Muscle of arm (tissue), 12 donors: Measurements from ENCODE around the gene ABHD12. TPM values are rescaled to one million over a fixed set of nuclear protein-coding genes. Genes with fewer than 3 reads are reported as not detected.
"Not testable (repeated sequence)": the region's sequence is repeated elsewhere in the genome, so short reads cannot be mapped to it uniquely, and the experiment has no call there.

ENCODE experiments used
- DNase-seq: peaks from one replicate; pipeline ENCODE4 v3.0.0-alpha.2; 2013
- polyA plus RNA-seq, 12 donors: library from polyadenylated mRNA; unstranded; fragments of 120-200 nt; gene quantifications; one replicate each; pipeline ENCODE4 v1.2.1, GENCODE V29; 2013; ENCODE audit not compliant: insufficient read length in 12 of 12

Gene ABHD12
- polyA plus RNA-seq, 12 donors: 10.1 to 25.2 (median 16.8) TPM; not detected in 1

DNA sequence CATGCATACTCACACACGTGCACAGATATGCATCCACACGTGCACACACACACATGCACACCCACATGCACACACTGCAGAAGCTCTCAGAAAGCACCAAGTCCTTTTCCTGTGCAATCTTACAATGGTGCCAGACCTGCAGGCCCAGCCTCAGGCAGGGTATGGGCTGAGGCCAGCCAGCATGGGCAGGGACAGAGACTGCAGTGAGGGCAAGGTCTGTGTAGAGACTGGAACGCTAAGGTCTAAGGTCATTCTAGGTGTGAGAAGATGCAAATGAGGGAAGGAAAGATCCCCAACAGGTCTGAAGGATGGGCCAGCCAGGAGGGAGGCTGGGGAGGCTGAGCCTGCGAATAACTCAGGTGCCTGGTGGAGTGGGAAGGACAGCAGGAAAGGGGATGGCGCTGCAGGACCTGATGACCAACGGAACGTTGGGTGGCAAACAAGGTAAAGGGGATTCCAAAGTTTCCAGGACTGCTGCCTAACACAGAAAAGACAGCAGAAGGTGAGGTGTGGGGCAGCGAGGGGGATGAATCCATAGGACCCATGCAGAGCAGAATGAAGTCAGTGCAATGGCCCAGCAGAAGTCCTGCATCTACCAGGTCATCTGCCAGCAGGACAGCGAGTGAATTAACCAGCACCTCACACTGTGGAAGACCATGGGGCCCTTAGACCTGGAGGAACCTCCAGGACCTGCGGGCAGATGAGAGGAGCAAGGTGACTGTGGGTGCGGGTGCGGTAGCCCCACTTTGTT lies 67.0 kb downstream of the ABHD12 start:
- no peak for DNase-seq

DNA sequence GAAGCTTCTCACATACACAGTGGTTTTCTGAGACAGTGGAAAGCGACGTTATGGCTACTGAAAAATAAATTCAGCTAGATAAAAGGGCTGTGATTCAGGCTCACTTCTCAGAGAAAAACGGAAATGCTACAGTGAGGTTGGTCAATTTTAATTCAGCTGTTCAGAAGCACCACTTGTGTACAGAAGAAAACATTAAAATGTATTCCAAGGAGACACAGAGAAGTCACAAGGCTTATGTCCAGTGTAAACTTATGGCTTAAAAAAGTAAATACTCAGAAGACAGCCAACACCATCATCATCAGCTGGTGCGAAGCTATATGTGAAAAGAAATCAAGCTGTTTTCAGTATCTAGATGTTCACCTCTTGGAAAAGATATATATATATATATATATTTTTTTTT lies 68.6 kb downstream of the ABHD12 start:
- no peak for DNase-seq

DNA sequence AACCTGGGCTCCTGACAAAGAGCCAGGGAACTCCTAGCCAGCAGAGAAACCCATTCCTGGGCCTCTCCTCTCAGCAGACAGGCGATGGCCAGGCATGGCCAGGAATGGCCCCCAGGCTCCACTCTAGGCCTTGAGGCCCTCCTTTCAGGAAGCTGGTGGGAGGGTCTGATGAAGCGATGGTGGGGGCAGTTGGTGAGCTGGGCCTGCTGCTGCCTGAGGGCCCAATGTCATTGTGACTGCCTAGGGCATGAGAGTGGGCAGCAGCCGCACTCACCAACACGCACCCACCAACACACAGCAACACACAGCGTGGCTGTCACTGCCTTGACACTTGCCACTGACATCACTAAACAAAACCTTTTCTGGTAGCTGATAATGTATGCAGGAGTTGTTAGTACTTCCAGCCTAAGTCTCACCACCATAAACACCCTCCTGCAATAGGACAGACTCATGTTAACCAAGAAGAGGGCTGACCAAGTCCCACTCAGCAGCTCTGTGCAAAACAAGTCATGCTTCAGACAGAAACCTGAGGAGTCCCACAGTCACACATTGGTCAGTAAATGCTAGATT lies 69.3 kb downstream of the ABHD12 start:
- no peak for DNase-seq

DNA sequence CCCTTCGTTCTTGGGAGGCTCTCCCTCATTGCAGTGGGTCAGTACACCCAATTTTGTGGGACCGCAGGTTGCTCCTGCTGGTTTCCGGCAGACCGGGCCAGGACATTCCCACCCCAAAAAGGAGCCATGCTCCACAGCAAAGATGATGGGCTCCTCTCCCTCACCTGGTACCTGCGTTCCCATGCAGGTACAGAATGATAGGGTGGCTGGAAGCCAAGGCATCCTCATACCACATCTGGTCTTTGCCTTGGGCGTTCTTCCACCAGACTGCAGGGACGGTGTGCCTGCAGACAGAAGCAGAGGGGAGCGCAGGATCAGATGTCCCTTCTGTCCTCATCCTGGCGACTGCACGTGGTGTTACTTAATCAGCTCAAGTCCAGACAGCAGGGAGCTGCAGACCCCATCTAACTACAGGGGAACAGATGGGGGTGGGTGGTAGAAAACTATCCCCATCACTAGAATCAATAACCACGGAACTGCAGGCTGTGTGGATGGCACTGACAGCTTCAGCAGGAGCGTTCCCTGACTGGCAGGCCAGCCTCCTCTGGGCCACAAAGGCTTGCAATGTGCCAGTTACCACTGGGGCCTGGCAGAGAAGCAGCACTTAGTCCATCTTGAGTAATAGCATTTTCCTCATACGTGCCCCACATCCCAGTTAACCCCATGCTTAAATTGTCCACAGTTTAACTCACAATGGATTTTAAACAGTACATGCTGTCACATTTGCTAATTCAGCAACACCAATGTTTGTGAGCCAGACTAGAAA lies 70.4 kb downstream of the ABHD12 start:
- DNase-seq: no peak

DNA sequence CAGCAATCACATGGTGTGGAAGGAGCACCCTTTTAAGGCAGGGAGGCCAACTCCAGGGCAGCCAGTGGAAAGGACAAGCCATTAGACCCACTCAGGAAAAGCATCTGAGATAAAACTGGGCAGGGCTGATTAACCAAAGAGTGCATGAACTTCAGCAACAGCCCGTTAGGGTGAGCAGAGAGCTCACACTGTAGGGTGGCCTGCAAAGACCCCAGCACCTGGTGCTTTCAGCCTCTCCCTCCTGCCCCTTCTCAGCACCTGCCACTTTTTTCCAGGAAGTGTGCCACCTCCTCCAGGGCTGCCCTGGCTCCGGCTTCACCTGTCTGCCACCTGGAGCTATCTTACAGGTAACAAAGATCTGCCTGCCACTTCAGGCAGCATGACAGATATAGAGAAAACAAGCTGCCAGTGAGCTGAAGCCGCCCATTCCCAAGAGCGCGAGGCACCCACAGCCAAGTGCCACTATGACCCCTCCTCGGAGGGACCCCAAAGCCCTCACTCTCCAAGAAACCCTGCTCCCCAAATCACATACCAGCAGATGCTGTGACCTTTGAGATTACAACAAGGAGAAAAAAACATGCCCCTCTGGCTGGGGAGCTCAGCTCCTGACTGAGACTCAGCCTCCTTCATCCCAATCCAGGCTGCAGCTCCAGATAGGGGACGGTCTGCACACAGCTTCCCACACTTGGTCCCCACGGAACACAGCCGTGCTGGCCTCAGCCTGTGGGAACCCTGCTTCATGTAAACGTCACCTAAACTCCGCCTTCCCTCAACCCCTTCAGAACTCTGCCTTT lies 71.2 kb downstream of the ABHD12 start:
- DNase-seq: no peak

DNA sequence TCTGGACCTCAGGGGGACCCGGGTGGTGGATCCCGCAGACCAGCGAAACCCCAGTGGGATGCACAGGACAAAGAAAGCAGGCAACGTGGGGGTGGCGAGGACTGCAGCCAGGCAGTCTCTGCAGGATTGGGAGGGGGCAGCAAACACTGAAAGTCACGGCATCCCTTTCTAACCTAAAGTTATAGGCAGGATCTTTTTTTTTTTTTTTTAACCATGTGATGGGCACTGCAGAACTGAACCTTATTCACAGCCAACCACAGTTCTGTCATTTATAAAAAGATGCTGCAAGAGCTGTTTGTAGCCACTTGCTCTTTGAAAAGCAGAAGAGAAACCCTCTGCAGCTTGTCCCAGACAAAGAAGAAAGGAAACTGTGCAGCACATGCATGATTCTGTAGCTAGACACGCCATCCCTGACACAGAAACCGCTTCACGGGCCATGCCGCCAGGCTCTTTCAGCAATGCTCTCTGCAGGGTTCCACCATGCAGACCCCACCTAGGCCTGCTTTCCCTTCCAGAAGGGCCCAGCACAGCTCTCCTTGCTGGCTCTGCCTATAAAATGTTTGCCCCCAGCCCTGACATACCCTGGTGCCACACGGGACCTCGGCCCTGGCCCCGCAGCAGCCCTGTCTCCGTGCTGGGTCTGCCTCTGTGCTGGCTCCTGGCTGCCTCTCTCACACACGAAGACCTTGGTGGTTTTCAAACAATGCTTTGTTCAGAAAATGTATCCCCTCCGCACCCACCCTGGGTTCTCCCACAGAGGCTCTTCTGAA lies 72.0 kb downstream of the ABHD12 start:
- DNase-seq: no peak

DNA sequence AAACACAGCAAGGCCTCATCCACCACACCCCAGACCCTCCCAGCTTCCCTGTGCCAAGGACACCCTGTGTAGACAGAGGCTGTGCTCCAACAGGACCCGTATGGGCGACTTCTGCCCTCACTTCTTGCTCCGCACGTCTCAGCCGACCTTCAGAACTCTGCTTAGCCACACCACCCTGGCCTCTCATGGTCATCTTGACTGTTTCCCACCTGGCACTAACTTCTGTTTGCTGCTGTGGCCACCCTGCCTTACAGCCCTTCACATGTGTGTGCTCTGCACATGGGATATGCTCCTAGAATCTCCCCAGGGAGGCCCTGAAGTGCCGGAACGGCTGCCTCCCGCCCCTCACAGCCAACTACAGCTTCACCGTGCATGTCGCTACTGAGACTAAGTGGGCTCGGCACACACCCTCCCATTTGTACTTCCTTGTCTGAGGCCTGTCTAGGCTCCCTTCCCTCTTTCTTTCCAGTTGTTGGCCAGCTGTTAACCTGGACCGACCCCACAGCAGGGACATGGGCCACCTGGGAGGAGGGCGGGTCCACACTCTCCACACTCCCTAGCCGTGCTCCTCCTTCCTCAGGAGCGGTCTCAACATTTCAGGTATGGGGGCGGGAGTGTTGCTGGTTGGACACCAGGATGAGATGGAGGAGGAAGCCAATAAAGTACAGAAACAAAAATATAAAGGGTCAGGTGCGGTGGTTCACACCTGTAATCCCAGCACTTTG lies 73.1 kb downstream of the ABHD12 start:
- no peak for DNase-seq

DNA sequence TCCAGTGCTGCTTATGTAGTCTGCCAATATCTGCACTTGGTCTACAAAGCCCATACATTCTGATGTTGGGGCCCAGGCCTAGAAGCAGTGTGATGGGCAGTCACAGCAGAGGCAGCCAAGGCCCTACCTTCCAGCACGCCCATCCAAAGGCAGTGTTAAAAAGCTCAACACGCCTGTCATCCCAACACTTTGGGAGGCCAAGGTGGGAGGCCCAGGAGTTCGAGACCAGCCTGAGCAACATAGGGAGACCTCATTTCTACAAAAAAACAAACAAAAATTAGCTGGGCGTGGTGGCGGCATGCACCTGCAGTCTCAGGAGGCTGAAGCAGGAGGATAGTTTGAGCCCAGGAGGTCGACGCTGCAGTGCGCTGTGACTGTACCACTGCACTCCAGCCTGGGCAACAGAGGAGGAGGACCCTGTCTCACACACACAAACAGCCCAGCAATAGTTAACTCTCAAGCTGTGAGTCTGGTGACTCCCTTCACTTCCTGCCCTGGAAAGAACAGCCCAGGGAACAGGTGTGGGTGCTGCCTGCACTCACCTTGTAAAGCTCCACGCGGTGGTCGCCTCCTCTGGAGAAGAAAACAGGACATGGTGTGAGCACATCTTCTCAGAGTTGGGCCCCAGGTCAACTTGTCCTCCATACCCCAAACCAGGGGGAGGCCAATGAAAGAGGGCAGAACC lies 74.0 kb downstream of the ABHD12 start:
- no peak for DNase-seq

DNA sequence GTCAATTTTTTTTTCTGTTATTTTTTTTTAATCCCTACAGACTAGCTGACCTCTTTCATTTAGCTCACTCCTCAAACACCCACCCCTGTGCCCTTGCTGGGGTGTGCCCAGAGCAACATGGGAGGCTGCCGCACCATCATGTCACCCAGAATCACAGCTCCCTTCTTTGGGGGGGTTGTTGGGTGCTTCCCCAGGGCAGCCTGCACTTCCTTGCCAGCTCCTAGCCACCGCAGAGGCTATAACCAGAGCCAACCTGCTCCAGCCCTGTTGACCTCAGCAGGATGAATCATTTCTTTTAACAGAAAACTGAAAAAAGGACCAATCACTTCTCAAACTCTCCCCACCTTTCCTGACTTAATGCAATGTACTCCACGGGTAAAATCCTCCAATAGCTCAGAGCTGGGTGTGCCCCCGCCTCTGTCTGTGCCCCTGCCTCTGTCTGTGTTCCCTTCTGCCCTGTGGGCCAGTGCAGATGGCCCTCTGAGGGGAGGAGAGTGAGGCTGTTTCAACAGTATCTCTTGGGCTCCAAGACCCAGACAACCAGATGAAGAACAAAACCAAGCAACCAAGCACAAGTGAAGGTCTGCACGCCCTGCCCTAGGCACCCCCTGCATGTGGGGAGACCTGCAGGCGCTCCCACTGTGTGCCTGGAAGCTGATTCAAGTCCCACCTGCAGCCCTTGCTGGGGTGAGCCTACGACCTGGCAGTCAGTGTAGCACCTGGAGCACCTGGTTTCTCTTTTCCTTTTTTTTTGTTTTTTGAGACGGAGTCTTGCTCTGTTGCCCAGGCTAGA lies 75.0 kb downstream of the ABHD12 start:
- no peak for DNase-seq

DNA sequence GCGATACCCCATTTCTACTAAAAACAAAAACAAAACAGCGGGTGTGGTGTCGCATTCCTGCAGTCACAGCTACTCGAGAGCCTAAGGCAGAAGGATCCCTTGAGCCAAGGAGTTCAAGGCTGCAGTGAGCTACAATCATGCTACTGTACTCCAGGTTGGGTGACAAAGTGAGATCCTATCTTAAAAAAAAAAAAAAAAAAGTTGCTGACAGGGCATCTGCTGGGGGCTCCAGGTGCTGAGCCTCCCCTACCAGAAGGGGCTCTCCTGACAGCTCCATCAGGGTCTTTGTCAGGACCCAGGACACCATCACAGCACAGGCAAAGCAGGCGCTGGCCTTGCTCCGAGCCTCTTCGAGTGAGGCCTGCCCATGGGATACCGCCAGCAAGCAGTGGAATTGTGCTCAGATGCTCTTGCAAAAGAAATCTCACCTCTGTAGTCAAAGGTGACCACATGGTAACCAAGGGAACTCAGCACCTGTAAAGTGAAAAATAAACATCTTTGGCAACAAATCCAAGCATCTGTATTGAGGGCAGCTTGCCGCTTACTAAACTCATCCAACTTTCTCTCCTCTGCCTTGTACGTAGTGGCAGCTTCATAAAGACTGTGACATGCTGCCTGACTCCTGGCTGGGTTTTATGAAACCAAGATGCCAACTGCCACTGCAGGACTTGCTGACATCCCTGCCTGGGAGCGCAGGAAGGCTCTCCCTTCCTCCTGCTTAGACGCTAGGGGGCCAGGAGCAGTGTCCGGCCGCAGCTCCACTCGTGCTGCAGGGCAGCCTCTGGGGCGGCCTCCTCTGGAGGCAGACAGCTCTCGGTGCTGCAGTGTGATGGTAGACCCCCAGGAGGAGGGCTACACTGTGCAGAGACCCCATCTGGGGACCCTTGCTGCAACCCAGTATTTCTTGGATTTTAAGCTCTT lies 75.9 kb downstream of the ABHD12 start:
- DNase-seq: no peak

DNA sequence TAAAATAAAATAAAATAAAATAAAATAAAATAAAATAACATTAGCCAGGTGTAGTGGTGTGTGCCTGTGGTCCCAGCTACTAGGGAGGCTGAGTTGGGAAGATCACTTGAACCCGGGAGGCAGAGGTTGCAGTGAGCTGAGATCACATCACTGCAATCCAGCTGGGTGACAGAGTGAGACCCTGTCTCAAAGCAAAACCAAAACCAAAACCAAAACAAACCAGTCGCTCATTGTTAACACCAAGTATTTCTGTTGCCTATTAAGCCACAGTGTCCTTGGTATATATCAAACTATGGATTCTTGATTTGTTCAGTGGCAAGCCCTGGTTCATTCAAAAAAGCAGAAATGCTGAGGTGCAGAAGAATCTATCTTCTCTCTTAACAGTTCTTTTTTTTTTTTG lies 77.0 kb downstream of the ABHD12 start:
- no peak for DNase-seq

DNA sequence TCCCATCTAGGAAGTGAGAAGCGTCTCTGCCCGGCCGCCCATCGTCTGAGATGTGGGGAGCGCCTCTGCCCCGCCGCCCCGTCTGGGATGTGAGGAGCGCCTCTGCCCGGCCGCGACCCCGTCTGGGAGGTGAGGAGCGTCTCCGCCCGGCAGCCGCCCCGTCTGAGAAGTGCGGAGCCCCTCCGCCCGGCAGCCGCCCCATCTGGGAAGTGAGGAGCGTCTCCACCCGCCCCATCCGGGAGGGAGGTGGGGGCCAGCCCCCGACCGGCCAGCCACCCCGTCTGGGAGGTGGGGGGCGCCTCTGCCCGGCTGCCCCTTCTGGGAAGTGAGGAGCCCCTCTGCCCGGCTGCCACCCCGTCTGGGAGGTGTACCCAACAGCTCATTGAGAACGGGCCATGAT lies 77.9 kb downstream of the ABHD12 start:
- DNase-seq: not testable (repeated sequence)

DNA sequence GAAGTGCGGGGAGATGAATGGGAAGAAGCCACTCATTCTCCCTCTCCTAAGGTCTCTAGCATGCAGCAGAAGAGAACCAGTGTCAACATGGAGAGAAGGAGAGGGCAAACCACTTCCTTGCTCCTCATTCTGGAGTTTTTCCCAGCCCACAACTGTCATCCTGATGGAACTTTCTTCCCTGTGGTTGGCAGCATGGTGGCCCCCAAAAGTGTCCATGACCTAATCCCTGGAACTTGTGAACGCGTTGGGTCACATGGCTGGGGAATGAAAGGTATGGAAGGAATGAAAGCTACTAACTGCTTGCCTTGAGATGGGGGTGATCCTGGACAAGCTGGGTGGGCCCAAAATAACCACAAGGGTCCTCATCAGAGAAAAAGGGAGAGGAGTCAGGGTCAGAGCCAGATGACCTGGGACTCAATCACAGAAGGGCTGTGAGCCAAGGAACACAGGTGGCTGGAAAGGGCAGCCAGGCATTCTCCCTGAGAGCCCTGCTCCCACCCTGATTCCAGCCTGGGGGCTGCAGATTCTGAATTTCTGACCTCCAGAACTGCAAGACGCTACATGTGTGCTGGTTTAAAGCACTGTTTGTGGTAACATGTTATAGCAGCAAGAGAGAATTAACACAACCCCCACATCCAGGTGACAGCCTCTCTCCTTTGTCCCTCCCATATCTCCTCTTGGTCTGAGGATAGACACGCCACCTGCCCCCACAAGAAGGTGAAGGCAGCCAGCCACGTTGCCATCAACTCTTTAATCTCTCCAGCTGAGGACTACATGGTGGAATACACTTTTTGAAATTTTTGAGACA lies 79.5 kb downstream of the ABHD12 start:
- no peak for DNase-seq

DNA sequence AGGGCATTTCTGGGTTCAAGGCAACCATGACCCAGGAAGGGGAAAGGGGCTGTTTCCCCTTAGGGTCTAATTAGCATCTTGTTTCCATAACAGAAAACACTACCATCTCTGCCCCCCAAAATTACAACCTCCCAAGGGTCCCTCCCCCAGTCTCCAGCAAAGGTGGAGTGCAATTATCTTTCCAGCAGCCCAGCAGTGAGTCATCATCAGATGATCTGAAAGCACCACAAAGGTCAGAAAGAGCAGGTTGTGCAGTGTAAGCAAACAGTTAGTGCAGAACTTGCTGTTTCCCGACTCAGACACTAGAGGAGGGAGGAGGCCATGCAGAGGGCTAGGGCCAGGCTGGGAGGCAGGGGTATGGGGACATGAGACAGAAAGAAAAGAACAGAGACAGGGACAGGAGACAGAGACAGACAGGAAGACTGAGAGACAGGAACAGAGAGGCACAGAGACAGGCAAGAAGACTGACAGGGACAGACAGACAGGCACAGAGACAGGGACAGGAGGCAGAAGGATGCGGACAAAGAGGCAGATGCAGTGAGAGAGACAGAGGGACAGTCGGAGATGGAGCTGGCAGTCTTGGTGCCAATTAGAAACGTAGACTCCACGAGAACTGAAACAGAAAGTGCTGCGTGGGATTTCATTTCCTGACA lies 80.2 kb downstream of the ABHD12 start:
- peak; percentile 31 for DNase-seq

DNA sequence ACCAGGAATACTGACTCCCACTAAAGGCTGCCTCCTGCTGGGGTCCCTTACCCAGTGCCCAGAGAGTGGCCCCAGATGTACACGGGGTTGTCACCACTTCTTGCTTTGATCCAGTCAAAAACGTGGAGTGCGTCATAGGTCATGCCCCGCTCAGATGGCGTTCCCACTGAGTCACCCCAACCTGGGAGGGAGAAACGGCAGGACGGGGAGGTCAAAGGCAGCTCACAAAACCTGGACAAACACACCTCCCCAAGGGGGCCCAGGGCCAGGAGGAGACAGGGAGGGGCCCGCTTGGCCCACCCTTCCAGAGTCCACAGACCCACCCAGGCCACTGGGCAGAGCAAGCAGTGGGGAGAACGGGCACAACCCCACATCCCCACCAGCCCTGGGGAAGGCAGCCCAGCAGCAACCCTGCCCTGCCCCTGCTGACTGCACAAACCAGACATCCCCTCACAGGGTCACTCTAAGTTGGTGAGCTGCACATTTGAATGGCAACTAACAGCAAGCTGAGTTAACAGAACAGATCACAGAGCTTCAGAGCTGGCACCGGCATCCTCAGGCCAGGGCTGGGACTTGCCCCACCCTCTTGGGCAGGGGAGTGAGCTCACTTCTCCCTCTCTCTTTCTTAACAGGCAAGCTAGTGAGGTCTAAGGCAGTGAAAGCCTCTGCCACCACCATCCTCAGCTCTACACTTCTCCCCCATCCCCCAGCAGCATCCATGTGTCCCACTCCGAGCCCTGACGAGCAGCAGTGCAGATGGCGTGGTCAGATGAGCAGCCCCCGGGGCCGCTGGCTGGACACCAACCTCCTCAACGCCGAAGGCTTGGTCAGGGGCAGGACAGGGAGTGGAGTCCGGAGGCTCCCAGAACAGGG lies 81.0 kb downstream of the ABHD12 start:
- DNase-seq: no peak
